Panc1 (cell line): ENCODE results near the gene LUZP2.

Experiments used
- POLR2AphosphoS5 ChIP-seq: IDR thresholded peaks from 2 replicates; pipeline ENCODE4 v1.6.1; 2012; ENCODE audit warnings: mild to moderate bottlenecking, low read depth, low read length, moderate library complexity
- TF ChIP-seq, protein P1 (sequence below): fragments of 450-650 bp; IDR thresholded peaks from 2 replicates; pipeline ENCODE4 v1.5.1; 2017; ENCODE audit warnings: mild to moderate bottlenecking

GRCh38 chr11:24514219-24514594, 17.4 kb downstream of the LUZP2 start:
- no peak for TF ChIP-seq POLR2AphosphoS5
- TF ChIP-seq, protein P1, sequence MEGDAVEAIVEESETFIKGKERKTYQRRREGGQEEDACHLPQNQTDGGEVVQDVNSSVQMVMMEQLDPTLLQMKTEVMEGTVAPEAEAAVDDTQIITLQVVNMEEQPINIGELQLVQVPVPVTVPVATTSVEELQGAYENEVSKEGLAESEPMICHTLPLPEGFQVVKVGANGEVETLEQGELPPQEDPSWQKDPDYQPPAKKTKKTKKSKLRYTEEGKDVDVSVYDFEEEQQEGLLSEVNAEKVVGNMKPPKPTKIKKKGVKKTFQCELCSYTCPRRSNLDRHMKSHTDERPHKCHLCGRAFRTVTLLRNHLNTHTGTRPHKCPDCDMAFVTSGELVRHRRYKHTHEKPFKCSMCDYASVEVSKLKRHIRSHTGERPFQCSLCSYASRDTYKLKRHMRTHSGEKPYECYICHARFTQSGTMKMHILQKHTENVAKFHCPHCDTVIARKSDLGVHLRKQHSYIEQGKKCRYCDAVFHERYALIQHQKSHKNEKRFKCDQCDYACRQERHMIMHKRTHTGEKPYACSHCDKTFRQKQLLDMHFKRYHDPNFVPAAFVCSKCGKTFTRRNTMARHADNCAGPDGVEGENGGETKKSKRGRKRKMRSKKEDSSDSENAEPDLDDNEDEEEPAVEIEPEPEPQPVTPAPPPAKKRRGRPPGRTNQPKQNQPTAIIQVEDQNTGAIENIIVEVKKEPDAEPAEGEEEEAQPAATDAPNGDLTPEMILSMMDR: no peak
